Activated B cell treated with CpG ODN at 0.5 μM for 24 hours (primary cell): ENCODE results near the gene ROBO3. TPM values are rescaled to one million over a fixed set of nuclear protein-coding genes. Genes with fewer than 3 reads are reported as not detected.

Experiments used
- ATAC-seq: fragments of 200-7000 bp; cut with Tn5 transposase; one replicate; pipeline ENCODE4 v1.10.0; 2021; ENCODE audit warnings: low read depth, mild to moderate bottlenecking, moderate library complexity
- CTCF ChIA-PET: fragments of 350-600 bp; sonication (Branson Sonifier 250); formaldehyde crosslinking; loops from one replicate; lab custom pipeline; 2021; ENCODE audit warnings: antibody characterized with exemption; lab: Charles Lee
- POLR2A ChIA-PET: fragments of 350-600 bp; sonication (Branson Sonifier 250); formaldehyde crosslinking; loops from one replicate; lab custom pipeline; 2021; ENCODE audit warnings: antibody characterized with exemption; lab: Charles Lee
- DNase-seq: peaks from one replicate; pipeline ENCODE4 v3.0.0; 2022
- H3K27ac Mint-ChIP-seq: one replicate; pipeline ENCODE4 v1.8.0; 2020; ENCODE audit warnings: mixed read lengths
- H3K27me3 Mint-ChIP-seq: one replicate; pipeline ENCODE4 v1.8.0; 2021; ENCODE audit warnings: mixed read lengths
- H3K36me3 Mint-ChIP-seq: one replicate; pipeline ENCODE4 v1.8.0; 2021; ENCODE audit warnings: low read depth, mixed read lengths
- H3K4me1 Mint-ChIP-seq: one replicate; pipeline ENCODE4 v1.8.0; 2021; ENCODE audit warnings: mixed read lengths
- H3K4me3 Mint-ChIP-seq: one replicate; pipeline ENCODE4 v1.8.0; 2020; ENCODE audit warnings: mild to moderate bottlenecking, mixed read lengths
- H3K9me3 Mint-ChIP-seq: one replicate; pipeline ENCODE4 v1.8.0; 2020; ENCODE audit warnings: mixed read lengths
- CTCF ChIP-seq: fragments of 200-600 bp; IDR thresholded peaks from one replicate; pipeline ENCODE4 v1.8.0; 2022; ENCODE audit warnings: antibody characterized with exemption, mild to moderate bottlenecking
- intact Hi-C: fragments of 100-400 bp; cut with micrococcal nuclease; formaldehyde crosslinking; loops from one replicate; pipeline ENCODE4 v1.15.1; 2024
- total RNA-seq: library from RNA; stranded (reverse); gene quantifications from 2 replicates; pipeline ENCODE4 v1.2.3, GENCODE V29; 2022

Gene ROBO3
- total RNA-seq, 1 donor from 2014 or later, result 1.5 TPM

GRCh38 chr11:124891373-124891861 lies 26.2 kb downstream of the ROBO3 start:
- no peak for TF ChIP-seq CTCF
- H3K9me3 Mint-ChIP-seq, result no peaks in the 10 kb centered on the region
- CTCF ChIA-PET, result no interaction called here

GRCh38 chr11:124892146-124892545 lies 26.9 kb downstream of the ROBO3 start:
- CTCF ChIA-PET, result no interaction called here

More at GRCh38 chr11:124891373-124891861, 26.2 kb downstream of the ROBO3 start:
- DNase-seq (no peak), ATAC-seq (no peak)
- intact Hi-C loops, result no loop called here
- Mint-ChIP-seq H3K4me1 (no peaks in the 10 kb centered on the region), H3K4me3 (no peak overlapping the region), H3K36me3 (no peaks in the 10 kb centered on the region), H3K27me3 (peaks cover 6% of the 10 kb centered on the region), H3K27ac (no peak overlapping the region)
- POLR2A ChIA-PET, result no interaction called here

GRCh38 chr11:124892750-124893454 lies 27.7 kb downstream of the ROBO3 start:
- no peak for TF ChIP-seq CTCF
- peaks cover 8% of the 10 kb centered on the region for H3K27me3 Mint-ChIP-seq
- H3K9me3 Mint-ChIP-seq, result no peaks in the 10 kb centered on the region
- ATAC-seq (no peak), DNase-seq (no peak)
- H3K4me1 Mint-ChIP-seq, result no peaks in the 10 kb centered on the region
- intact Hi-C loops, result no loop called here
- H3K36me3 Mint-ChIP-seq, result no peaks in the 10 kb centered on the region
- ChIA-PET POLR2A (no interaction called here), CTCF (no interaction called here)
- H3K27ac Mint-ChIP-seq, result no peak overlapping the region
- no peak overlapping the region for H3K4me3 Mint-ChIP-seq

More at GRCh38 chr11:124892146-124892545, 26.9 kb downstream of the ROBO3 start:
- no peak for DNase-seq
- Mint-ChIP-seq H3K4me3 (no peak overlapping the region), H3K4me1 (no peaks in the 10 kb centered on the region), H3K9me3 (no peaks in the 10 kb centered on the region), H3K27me3 (peaks cover 8% of the 10 kb centered on the region), H3K36me3 (no peaks in the 10 kb centered on the region), H3K27ac (no peak overlapping the region)
- no peak for TF ChIP-seq CTCF
- no peak for ATAC-seq
- intact Hi-C loops, result no loop called here
- POLR2A ChIA-PET, result no interaction called here

GRCh38 chr11:124893781-124894401 lies 28.7 kb downstream of the ROBO3 start:
- Mint-ChIP-seq H3K27me3 (peaks cover 11% of the 10 kb centered on the region), H3K4me3 (no peak overlapping the region), H3K27ac (no peak overlapping the region), H3K4me1 (no peaks in the 10 kb centered on the region), H3K36me3 (no peaks in the 10 kb centered on the region), H3K9me3 (no peaks in the 10 kb centered on the region)
- no peak for ATAC-seq
- CTCF ChIA-PET, result no interaction called here
- TF ChIP-seq CTCF, result no peak
- intact Hi-C loops, result no loop called here
- POLR2A ChIA-PET, result no interaction called here
- DNase-seq, result no peak

GRCh38 chr11:124894606-124895430 lies 29.6 kb downstream of the ROBO3 start:
- CTCF ChIA-PET, result no interaction called here
- ATAC-seq, result no peak
- no peaks in the 10 kb centered on the region for H3K36me3 Mint-ChIP-seq
- intact Hi-C loops, result no loop called here
- POLR2A ChIA-PET, result no interaction called here
- DNase-seq, result no peak
- H3K27ac Mint-ChIP-seq, result no peak overlapping the region
- no peak for TF ChIP-seq CTCF
- no peaks in the 10 kb centered on the region for H3K4me1 Mint-ChIP-seq
- no peaks in the 10 kb centered on the region for H3K9me3 Mint-ChIP-seq
- no peak overlapping the region for H3K4me3 Mint-ChIP-seq
- H3K27me3 Mint-ChIP-seq, result peaks cover 14% of the 10 kb centered on the region
